H9 (cell line): ENCODE data around the gene POU2AF3. TPM values are rescaled to one million over a fixed set of nuclear protein-coding genes. Genes with fewer than 3 reads are reported as not detected.
A peak's percentile ranks its signal among the peaks of the same experiment; 100 is the strongest.
"Not testable (repeated sequence)": the region's sequence is repeated elsewhere in the genome, so short reads cannot be mapped to it uniquely, and the experiment has no call there.

Source experiments
- DNase-seq: peaks from one replicate; pipeline ENCODE4 v3.0.0-alpha.2; 2017
- H2AFZ ChIP-seq: one replicate; pipeline ENCODE4 v1.6.1; 2013; ENCODE audit warnings: mild to moderate bottlenecking, low read length, control low read depth, moderate library complexity
- H2AK5ac ChIP-seq: 2 replicates; pipeline ENCODE4 v1.6.1; 2013; ENCODE audit warnings: low read length, control low read depth, mixed read lengths; ENCODE audit not compliant: insufficient read length
- H2BK120ac ChIP-seq: one replicate; pipeline ENCODE4 v1.6.1; 2013; ENCODE audit warnings: low read depth, mild to moderate bottlenecking, low read length, control low read depth, inconsistent platforms; ENCODE audit not compliant: poor library complexity, severe bottlenecking
- H2BK12ac ChIP-seq: 2 replicates; pipeline ENCODE4 v1.6.1; 2013; ENCODE audit warnings: low read length, control low read depth, mixed read lengths, low read depth; ENCODE audit not compliant: insufficient read length
- H2BK15ac ChIP-seq: 2 replicates; pipeline ENCODE4 v1.6.1; 2013; ENCODE audit warnings: low read depth, low read length, control low read depth
- H2BK20ac ChIP-seq: one replicate; pipeline ENCODE4 v1.6.1; 2013; ENCODE audit warnings: low read depth, mild to moderate bottlenecking, low read length, control low read depth, inconsistent platforms; ENCODE audit not compliant: poor library complexity, severe bottlenecking
- H2BK5ac ChIP-seq: 2 replicates; pipeline ENCODE4 v1.6.1; 2013; ENCODE audit warnings: low read length, control low read depth, mixed read lengths; ENCODE audit not compliant: insufficient read length
- H3K14ac ChIP-seq: 2 replicates; pipeline ENCODE4 v1.6.1; 2013; ENCODE audit warnings: low read length, control low read depth; ENCODE audit not compliant: insufficient read depth
- H3K18ac ChIP-seq: 2 replicates; pipeline ENCODE4 v1.6.1; 2013; ENCODE audit warnings: low read depth, mild to moderate bottlenecking, mixed read lengths, low read length, control low read depth; ENCODE audit not compliant: insufficient read length
- H3K23ac ChIP-seq: 2 replicates; pipeline ENCODE4 v1.6.1; 2013; ENCODE audit warnings: low read length, control low read depth, mixed read lengths, low read depth; ENCODE audit not compliant: insufficient read length
- H3K23me2 ChIP-seq: 2 replicates; pipeline ENCODE4 v1.6.1; 2013; ENCODE audit warnings: low read depth, mild to moderate bottlenecking, mixed read lengths, low read length, control low read depth; ENCODE audit not compliant: insufficient read length, poor library complexity, severe bottlenecking
- H3K27ac ChIP-seq: 2 replicates; pipeline ENCODE4 v1.5.1; 2013; ENCODE audit warnings: low read length, control low read depth, mixed read lengths, low read depth; ENCODE audit not compliant: insufficient read length
- H3K27me3 ChIP-seq: 2 replicates; pipeline ENCODE4 v1.6.1; 2013; ENCODE audit warnings: low read length, control low read depth, inconsistent platforms; ENCODE audit not compliant: insufficient read depth
- H3K4ac ChIP-seq: 2 replicates; pipeline ENCODE4 v1.6.1; 2013; ENCODE audit warnings: low read depth, mild to moderate bottlenecking, control low read depth, inconsistent platforms, low read length, moderate library complexity
- H3K4me1 ChIP-seq: 2 replicates; pipeline ENCODE4 v1.6.1; 2013; ENCODE audit warnings: low read length, control low read depth, inconsistent platforms; ENCODE audit not compliant: insufficient read depth
- H3K4me2 ChIP-seq: 2 replicates; pipeline ENCODE4 v1.6.1; 2013; ENCODE audit warnings: low read length, control low read depth, mixed read lengths; ENCODE audit not compliant: insufficient read length, insufficient read depth
- H3K56ac ChIP-seq: 2 replicates; pipeline ENCODE4 v1.6.1; 2013; ENCODE audit warnings: low read depth, mild to moderate bottlenecking, mixed read lengths, low read length, control low read depth; ENCODE audit not compliant: insufficient read length
- H3K79me1 ChIP-seq: 2 replicates; pipeline ENCODE4 v1.6.1; 2013; ENCODE audit warnings: low read depth, mild to moderate bottlenecking, moderate library complexity, low read length, control low read depth, inconsistent platforms; ENCODE audit not compliant: insufficient read depth, poor library complexity, severe bottlenecking
- H3K79me2 ChIP-seq: 2 replicates; pipeline ENCODE4 v1.6.1; 2013; ENCODE audit warnings: low read length, control low read depth, inconsistent platforms; ENCODE audit not compliant: insufficient read depth
- H3K9ac ChIP-seq: 2 replicates; pipeline ENCODE4 v1.6.1; 2013; ENCODE audit warnings: low read length, control low read depth, mixed read lengths; ENCODE audit not compliant: insufficient read length; ENCODE audit errors: extremely low read depth
- H3K9me3 ChIP-seq: one replicate; pipeline ENCODE4 v1.6.1; 2013; ENCODE audit warnings: low read depth, low read length, inconsistent platforms; ENCODE audit not compliant: control insufficient read depth
- H3T11ph ChIP-seq: one replicate; pipeline ENCODE4 v1.6.1; 2013; ENCODE audit warnings: mild to moderate bottlenecking, low read length, control low read depth, inconsistent platforms
- H4K20me1 ChIP-seq: one replicate; pipeline ENCODE4 v1.6.1; 2013; ENCODE audit not compliant: control insufficient read depth, insufficient read length, insufficient read depth
- H4K5ac ChIP-seq: 2 replicates; pipeline ENCODE4 v1.6.1; 2013; ENCODE audit warnings: low read depth, mild to moderate bottlenecking, mixed read lengths, low read length, control low read depth; ENCODE audit not compliant: insufficient read length
- H4K8ac ChIP-seq: replicated peaks from 2 replicates; pipeline ENCODE4 v1.6.1; 2013; ENCODE audit warnings: low read length, control low read depth, mixed read lengths, low read depth; ENCODE audit not compliant: insufficient read length
- H4K91ac ChIP-seq: 2 replicates; pipeline ENCODE4 v1.6.1; 2013; ENCODE audit warnings: low read depth, mild to moderate bottlenecking, moderate library complexity, mixed read lengths, low read length, control low read depth; ENCODE audit not compliant: insufficient read length
- H3K27ac Mint-ChIP-seq, 3 experiments: 2 replicates in 2 of 3; 3 replicates in 1 of 3; pipeline ENCODE4 v1.8.0; 2020 to 2021; ENCODE audit warnings: mixed read lengths in 3 of 3, mild to moderate bottlenecking in 1 of 3, moderate library complexity in 1 of 3
- H3K27me3 Mint-ChIP-seq: 2 replicates; pipeline ENCODE4 v1.8.0; 2021; ENCODE audit warnings: low read depth, mild to moderate bottlenecking, moderate library complexity, mixed read lengths
- H3K36me3 Mint-ChIP-seq, 3 experiments: 2 replicates in 2 of 3; 3 replicates in 1 of 3; pipeline ENCODE4 v1.8.0; 2020 to 2021; ENCODE audit warnings: low read depth in 3 of 3, mixed read lengths in 3 of 3; ENCODE audit not compliant: insufficient read depth in 1 of 3
- H3K4me1 Mint-ChIP-seq, 2 experiments: 2 replicates each; pipeline ENCODE4 v1.8.0; 2020; ENCODE audit warnings: mixed read lengths in 2 of 2
- H3K4me3 Mint-ChIP-seq, 2 experiments: 2 replicates in 1 of 2; 3 replicates in 1 of 2; pipeline ENCODE4 v1.8.0; 2020 to 2021; ENCODE audit warnings: mild to moderate bottlenecking in 2 of 2, mixed read lengths in 2 of 2, moderate library complexity in 1 of 2
- H3K9me3 Mint-ChIP-seq, 2 experiments: 2 replicates in 1 of 2; 3 replicates in 1 of 2; pipeline ENCODE4 v1.8.0; 2020; ENCODE audit warnings: mild to moderate bottlenecking in 2 of 2, mixed read lengths in 2 of 2, moderate library complexity in 1 of 2
- CTCF ChIP-seq: fragments of 200-600 bp; sonication (generic); conservative IDR thresholded peaks from 3 replicates; pipeline ENCODE4 v1.8.0; 2021; ENCODE audit warnings: antibody characterized with exemption, mild to moderate bottlenecking
- WGBS: extraction: QIAGEN DNeasy Blood & Tissue Kit; methylation state at CpG from one replicate; pipeline ENCODE4 v1.1.7; 2013; ENCODE audit warnings: missing lambda C conversion rate, low lambda C conversion rate, mixed read lengths; ENCODE audit not compliant: insufficient read length; ENCODE audit errors: extremely low coverage; 5-methylcytosine and 5-hydroxymethylcytosine counted together
- total RNA-seq: library from RNA; stranded (reverse); gene quantifications from 2 replicates; pipeline ENCODE4 v1.2.1, GENCODE V29; 2021

The POU2AF3 gene
- total RNA-seq, 1 experiment from 2014 or later = 0.52 TPM

GRCh38 chr11:111319296-111319695 is 20.9 kb downstream of the POU2AF3 start:
- no peaks in the 10 kb centered on the region for H3K79me1 ChIP-seq
- H2BK12ac ChIP-seq = no peak overlapping the region
- H2BK120ac ChIP-seq = no peak overlapping the region
- H3T11ph ChIP-seq = no peak overlapping the region
- no peak overlapping the region for H3K4me2 ChIP-seq
- H2BK15ac ChIP-seq = peak overlapping the region; percentile 12; the same call in 1 of the 2 replicates
- H3K27ac Mint-ChIP-seq = no peak overlapping the region
- H3K18ac ChIP-seq = no peak overlapping the region
- no peak overlapping the region for H2AFZ ChIP-seq
- H3K36me3 Mint-ChIP-seq = no peaks in the 10 kb centered on the region
- no peaks in the 10 kb centered on the region for H3K9me3 ChIP-seq
- no peak overlapping the region for H3K27ac ChIP-seq
- no peaks in the 10 kb centered on the region for H4K20me1 ChIP-seq
- no peaks in the 10 kb centered on the region for H3K27me3 ChIP-seq
- no peak overlapping the region for H3K56ac ChIP-seq
- H3K79me2 ChIP-seq = no peaks in the 10 kb centered on the region
- H4K8ac ChIP-seq = no peak overlapping the region
- DNase-seq = no peak
- H3K9ac ChIP-seq = no peak overlapping the region
- no peaks in the 10 kb centered on the region for H3K4me1 ChIP-seq
- peaks cover 3 to 5% of the 10 kb centered on the region in 2 experiments; a peak in 3 of 4 replicates for H3K4me1 Mint-ChIP-seq
- H2AK5ac ChIP-seq = no peak overlapping the region
- no peak overlapping the region for H3K4me3 Mint-ChIP-seq
- H3K4ac ChIP-seq = no peak overlapping the region
- no peaks in the 10 kb centered on the region for H3K23me2 ChIP-seq
- peaks cover 4% of the 10 kb centered on the region; the same call in 1 of the 2 replicates for H3K27me3 Mint-ChIP-seq
- WGBS = no CpG with 5 or more reads among the region's 6 CpGs
- H2BK5ac ChIP-seq = no peak overlapping the region
- H4K5ac ChIP-seq = no peak overlapping the region
- no peak overlapping the region for H3K23ac ChIP-seq
- no peak overlapping the region; the same call in 1 of the 2 replicates for H3K14ac ChIP-seq
- no peak for TF ChIP-seq CTCF
- no peaks in the 10 kb centered on the region; a peak in 2 of 5 replicates for H3K9me3 Mint-ChIP-seq
- no peak overlapping the region for H4K91ac ChIP-seq
- H2BK20ac ChIP-seq = no peak overlapping the region

- not testable (repeated sequence) for H3K27me3 Mint-ChIP-seq, H3K14ac ChIP-seq, H3K56ac ChIP-seq, H2BK120ac ChIP-seq, H4K5ac ChIP-seq, H2BK12ac ChIP-seq, H4K91ac ChIP-seq, H3K9ac ChIP-seq, DNase-seq, H3K79me1 ChIP-seq, H2AFZ ChIP-seq, H2BK20ac ChIP-seq, H3T11ph ChIP-seq, H3K27ac Mint-ChIP-seq, H3K9me3 Mint-ChIP-seq, H4K20me1 ChIP-seq, H3K4ac ChIP-seq, H2BK15ac ChIP-seq, H3K4me2 ChIP-seq, H3K23ac ChIP-seq, H3K18ac ChIP-seq, H3K4me1 Mint-ChIP-seq, H3K4me3 Mint-ChIP-seq, H2BK5ac ChIP-seq, H3K27ac ChIP-seq, H4K8ac ChIP-seq, H2AK5ac ChIP-seq, H3K4me1 ChIP-seq, H3K27me3 ChIP-seq, H3K9me3 ChIP-seq, H3K36me3 Mint-ChIP-seq, H3K79me2 ChIP-seq, H3K23me2 ChIP-seq
- no CpG with 5 or more reads among the region's 6 CpGs for WGBS
These were observed 21.9 kb downstream of the POU2AF3 start for GRCh38 chr11:111320199-111320598.
